GM19035 (cell line): ENCODE measurements around the gene LDB1.

Source experiments
- ATAC-seq: cut with Tn5 transposase; IDR thresholded peaks from one replicate; pipeline ENCODE4 v1.9.1; 2021; ENCODE audit not compliant: unreplicated experiment

Gene LDB1

DNA sequence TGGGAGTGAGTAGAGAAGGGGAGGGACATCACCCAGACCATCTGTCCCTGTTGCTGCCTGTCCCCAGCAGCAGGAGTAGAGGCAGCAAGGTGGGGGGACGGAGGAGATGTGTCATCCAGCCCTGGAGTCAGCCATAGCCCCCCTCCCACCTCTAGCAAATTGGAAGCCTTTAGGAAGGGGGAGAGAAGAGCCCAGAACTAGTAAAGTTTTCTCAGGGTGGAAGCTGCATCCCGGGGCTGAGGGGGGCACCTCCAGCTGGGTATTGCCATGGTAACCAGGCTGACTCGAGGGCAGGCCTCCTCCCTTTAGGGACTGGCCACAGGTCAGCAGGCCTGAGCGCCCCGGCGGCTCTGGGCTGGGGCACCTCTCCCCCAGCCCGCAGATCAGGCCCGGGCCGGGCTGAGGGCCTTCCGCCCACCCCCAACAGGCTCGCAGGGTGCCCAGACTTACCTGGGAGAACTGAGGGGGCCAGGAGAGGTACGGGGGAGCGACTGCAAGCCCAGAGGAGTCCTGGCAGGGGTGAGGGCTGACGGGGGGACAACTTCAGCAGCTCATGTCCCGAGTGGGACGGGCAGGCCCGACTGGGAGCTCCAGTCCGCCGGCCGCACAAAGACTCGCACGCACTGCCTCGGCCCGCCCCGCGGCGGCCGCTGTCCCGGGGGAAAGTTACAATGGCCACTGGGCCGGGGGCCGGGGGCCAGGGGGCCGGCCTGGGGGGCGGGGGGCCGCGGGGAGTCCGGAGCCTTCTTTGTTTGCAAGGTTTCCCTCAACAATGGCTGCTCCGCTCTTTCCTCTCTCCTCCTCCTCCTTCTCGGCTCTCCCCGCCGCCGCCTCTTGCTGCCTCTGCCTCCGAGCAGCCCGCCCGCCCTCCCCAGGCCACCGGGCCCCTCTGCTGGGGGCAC lies 6.0 kb downstream of the LDB1 start:
- peak; percentile 29 for ATAC-seq

DNA sequence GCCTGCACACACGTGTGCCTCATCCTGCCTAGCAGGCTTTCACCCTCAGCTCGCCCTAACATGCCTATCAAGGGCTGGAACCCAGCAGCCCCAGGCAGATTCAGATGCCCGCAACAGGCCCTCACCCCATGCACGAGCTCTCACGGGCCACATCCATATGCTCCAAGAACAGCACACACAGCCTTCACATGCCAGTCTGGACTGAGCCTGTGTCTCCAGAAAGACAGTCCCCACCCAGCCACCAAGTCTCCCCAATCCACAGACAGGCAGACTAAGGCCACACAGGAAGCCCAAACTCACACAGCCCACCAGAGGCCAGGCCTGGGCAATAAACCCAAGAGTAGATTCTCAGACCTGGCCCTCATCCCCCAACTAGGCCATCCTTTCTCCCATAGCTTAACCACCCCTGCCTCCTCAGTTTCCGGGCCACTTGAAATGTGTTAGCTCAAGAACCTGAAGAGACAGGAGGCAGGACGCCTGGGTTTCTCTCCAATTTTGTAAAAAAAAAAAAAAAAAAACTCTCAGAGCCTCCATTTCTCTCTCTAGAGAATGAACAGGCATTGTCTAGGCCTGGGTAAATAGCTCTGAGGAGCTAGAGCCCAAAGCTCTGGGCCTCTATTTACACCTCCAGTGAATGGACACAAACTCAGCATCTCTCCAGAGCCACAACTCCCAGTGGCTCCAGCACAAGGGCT lies 6.8 kb downstream of the LDB1 start:
- no peak for ATAC-seq

GRCh38 chr10:102112210-102112817 lies 7.9 kb downstream of the LDB1 start:
- ATAC-seq: no peak

DNA sequence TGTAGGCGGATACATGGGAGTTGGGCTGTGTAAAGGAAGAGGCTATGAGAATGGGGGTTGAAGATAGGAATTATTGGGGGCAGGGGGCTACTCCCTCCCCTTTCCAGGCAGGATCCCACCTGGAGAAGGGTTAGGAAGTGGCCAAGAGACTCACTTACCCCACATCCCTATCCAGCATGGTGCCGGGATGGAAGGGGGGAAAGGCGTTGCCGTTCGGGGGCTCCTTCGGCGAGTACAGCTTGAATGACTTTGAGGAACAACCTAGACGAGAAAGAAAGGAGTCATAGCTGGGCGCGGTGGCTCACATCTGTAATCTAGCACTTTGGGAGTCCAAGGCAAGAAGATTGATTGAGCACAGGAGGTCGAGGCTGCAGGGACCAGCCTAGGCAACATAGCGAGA lies 8.9 kb downstream of the LDB1 start:
- ATAC-seq: no peak

DNA sequence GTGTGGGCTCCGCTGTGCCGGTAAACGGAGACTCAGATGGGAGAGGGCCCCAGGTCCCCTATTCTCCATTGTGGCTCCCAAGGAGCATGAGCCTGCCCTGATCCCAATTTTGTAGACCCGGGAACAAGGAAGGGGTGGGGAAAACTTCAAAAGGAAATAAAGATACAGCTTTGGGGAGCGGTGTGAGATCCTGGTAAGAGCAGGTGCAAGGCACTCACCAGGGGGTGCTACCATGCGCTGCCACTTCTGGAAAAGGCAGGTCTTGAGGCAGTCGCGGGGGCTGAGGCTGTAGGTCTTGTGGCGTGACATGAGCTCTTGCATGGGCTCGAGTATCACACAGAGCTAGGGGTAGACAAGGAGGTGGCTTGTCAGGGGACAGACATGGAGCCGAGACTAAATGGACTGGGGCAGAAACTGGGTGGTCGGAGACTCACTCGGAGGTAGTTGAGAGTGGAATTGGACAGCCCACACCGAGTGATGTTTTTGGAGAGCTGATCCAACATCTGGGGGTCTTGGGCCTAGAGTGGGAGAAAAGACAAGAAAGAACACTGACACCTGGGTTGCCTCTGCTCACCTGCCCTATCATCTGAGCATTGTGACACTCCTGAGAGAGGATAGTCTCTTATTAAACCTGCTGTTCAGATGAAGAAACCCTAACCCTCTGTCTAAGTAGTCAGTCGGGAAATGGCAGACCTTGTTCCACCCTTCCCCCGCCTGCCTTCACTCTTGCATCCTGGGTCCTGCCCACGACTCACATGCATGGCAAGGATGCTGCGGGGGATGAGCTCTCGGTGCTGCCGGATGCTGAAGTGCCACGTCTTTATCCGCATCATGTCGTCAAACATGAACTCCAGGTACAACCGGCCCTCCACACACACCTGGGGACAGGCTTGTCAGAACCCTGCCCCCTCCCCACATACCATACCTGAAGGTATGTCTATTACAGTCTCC lies 10.7 kb downstream of the LDB1 start:
- no peak for ATAC-seq

DNA sequence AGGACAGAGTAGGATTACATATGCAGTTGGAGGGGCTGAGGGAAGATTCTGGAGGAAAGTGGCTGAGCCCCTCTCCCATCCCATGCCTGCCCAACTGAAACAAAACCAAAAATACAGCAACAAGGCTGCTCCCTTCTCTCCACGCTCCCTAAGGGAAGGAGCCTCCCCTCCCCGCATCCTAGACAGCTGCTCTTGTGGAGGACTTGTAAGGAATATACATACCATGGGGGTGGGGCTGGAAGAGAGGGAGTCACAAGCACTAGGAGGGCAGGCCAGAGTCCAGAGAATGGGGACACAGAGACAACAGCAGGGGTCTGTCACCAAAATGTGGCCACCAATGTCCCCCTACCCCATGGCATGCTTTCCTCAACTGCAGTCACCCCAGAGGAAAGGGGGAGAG lies 13.2 kb downstream of the LDB1 start:
- no peak for ATAC-seq

DNA sequence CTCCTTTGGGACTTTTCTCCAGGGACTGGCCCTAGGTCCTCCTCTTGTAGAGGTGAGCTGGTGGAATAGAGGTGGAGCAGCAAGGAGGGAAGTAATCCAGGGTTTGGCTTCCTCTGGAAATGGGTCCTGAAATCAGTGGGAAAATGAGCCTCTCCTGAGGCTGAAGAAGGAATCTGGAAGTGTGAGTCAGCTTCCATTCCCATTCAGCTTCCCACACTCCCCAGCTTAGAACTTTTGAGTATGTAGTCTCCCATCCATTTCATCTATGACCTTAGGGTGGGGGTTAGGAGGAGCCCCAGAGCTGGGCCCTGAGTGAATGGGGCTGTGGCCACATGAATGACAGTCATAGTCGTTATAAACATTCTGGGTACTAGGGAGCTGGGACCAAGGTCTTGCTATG lies 17.7 kb downstream of the LDB1 start:
- no peak for ATAC-seq

DNA sequence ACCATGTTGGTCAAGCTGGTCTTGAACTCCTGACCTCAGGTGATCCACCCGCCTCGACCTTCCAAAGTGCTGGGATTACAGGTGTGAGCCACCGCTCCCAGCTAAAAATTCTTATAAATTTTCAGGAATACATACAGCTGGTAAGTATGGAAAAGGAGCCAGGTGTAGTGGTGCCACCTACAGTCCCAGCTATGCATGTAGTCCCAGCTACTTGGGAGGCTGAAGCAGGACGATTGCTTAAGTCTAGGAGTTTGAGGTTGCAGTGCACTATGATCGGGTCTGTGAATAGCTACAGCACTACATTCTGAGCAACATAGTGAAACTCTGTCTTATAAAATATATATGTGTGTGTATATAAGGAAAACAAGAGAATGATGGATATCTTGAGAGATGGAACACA lies 19.0 kb downstream of the LDB1 start:
- no peak for ATAC-seq

- no peak for ATAC-seq
Observed at GRCh38 chr10:102096449-102096848, 23.7 kb downstream of the LDB1 start.

DNA sequence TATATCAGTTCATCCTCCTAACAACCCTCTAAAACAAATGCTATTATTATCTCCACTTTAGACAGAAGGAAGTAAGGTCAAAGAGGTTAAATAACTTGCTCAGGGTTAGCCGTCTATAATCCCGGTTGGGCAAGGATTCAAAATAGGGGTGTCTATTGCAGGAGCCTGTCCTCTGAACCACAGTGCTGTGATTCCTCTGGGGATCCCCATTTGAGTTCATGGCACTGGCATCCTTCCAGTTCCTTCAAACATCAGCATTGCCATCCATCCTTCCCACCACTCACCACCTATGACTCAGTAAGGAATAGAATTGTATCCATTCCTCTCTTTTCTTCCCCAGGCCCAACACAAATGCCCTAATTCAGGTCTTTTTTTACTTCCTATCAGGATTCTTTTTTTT lies 29.4 kb downstream of the LDB1 start:
- no peak for ATAC-seq

DNA sequence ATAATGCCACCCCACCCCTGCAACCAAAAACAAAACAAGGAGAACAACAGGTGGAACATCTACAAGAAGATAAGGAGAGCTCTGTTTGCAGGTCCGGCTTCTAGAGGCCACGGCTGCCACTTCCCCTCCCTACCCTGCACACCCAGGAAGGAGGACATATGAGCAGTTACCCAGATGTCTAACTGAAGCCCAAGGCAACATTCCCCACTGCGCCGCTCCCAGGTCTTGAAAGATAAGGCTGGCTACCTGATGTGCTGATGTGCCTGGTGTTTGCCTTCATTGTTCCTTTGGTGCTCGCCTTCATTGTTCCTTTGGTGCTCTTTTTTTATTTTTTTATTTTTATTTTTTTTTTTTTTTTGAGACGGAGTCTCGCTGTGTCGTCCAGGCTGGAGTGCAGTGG lies 34.0 kb downstream of the LDB1 start:
- no peak for ATAC-seq

DNA sequence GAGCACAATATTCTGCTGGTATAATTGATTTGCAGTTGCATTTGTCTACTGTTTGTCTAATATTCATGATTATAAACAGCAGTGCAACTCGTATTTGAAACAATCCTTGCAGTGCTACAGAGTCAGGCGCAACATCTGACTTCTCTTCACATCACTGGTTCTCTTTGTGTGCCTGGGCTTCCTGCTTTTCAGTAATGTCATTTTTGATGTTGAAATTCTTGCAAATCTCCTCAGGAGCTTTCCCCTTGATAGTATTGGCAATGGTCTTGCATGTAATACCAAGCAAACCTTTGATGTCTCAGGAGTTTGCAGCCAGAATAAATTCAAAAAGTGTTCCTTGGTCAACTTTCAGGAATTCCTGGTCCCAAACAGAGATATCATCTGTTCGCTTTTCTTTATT lies 34.8 kb downstream of the LDB1 start:
- ATAC-seq: no peak

- no peak for ATAC-seq
Observed at GRCh38 chr10:102083541-102083940, 36.6 kb downstream of the LDB1 start.

GRCh38 chr10:102072673-102073527 lies 47.3 kb downstream of the LDB1 start:
- ATAC-seq: no peak

DNA sequence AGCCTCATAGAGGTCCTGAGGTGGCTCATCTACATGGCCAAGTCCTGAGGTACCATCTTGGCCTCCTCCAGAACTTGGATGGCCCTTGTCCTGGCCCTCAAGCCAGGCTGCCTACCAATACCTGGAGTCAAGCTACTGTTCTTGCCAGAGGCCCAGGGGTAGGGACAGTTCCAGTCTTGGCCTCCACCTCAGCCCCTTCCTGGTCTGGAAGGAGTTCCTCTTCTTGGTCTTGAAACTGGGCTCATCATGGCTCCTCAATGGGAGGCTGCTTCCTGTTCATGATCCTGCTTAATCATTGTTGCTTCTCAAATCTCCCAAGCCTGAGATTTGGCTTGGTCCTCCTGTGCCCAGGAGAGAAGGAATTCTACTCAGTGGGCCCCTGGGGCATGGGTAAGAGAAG lies 51.1 kb downstream of the LDB1 start:
- ATAC-seq: no peak

- no peak for ATAC-seq
Observed at GRCh38 chr10:102068216-102068615, 52.0 kb downstream of the LDB1 start.

DNA sequence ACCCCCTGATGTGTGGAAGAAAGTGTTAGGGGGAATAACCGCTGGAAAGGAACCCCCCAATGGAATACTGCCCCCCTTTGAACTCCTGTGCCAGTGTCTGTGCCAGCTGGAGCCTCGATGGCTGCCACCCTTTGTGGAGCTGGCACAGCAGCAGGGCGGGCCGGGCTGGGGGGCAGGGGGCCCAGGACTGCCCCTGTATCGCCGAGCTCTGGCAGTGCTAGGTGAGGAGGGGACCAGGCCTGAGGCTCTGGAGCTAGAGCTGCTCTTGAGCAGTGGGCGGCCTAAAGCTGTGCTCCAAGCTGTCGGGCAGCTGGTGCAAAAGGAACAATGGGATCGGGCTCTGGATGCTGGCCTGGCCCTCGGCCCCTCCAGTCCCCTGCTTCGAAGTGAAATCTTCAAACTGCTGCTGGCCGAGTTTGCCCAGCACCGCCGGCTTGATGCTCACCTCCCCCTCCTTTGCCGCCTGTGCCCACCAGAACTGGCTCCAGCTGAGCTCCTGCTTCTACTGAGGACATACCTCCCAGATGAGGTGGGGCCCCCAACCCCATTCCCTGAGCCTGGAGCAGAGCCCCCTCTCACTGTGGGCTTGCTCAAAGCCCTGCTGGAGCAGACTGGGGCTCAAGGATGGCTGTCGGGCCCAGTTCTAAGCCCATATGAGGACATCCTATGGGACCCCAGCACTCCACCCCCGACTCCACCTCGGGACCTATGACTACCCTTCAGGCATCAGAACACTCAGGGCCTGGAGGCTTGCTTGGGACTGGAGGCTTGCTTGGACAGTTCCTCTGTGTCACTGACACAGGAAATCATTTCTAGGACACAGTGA lies 52.9 kb downstream of the LDB1 start:
- no peak for ATAC-seq

DNA sequence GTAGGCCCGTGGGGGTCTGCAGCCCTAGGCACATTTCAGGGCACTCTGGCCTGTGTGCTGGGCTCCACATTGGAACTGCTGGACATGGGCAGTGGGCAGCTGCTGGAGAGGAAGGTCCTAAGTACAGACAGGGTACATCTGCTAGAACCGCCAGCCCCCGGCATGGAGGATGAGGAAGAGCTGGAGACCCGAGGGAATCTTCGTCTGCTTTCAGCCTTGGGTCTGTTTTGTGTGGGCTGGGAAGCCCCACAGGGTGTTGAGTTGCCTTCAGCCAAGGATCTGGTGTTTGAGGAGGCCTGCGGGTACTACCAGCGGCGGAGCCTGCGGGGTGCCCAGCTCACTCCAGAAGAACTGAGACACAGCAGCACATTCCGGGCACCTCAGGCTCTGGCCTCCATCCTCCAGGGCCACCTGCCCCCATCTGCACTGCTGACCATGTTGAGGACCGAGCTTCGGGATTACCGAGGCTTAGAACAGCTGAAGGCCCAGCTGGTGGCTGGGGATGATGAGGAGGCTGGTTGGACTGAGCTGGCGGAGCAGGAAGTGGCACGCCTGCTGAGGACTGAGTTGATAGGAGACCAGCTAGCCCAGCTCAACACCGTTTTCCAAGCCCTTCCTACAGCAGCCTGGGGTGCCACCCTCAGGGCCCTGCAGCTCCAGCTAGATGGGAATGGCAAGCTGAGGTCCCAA lies 53.6 kb downstream of the LDB1 start:
- ATAC-seq: no peak
